ENCODE data around the gene MYH14. TPM values are rescaled to one million over a fixed set of nuclear protein-coding genes. Genes with fewer than 3 reads are reported as not detected.

The MYH14 gene
- polyA plus RNA-seq, 1 donor (not counting 4 experiments of a cell fraction or from before 2014, with no cell fraction given) = 0.20 TPM

GRCh38 chr19:50187937-50188336, 15.5 kb upstream of the MYH14 start:
- dilution Hi-C loops (cut with MboI; ENCODE audit: extremely low pct_ligation_motif_present, low sequenced_read_pairs) = no loop called here
- TF ChIP-seq EZH2 (IDR thresholded peaks at IDR 0.05; ENCODE audit: low read length) (no peak), CTCF (optimal IDR thresholded peaks at IDR 0.05 in 1 of 3, IDR thresholded peaks at IDR 0.05 in 1 of 3, conservative IDR thresholded peaks at IDR 0.05 in 1 of 3; ENCODE audit: extremely low read depth in 1 of 3, insufficient read depth in 2 of 3, low read length in 3 of 3) (no peak)
- no peaks in the 10 kb centered on the region for H3K4me1 ChIP-seq (ENCODE audit: control insufficient read depth, extremely low read depth, insufficient read depth, low read length)
- H3K9me1 ChIP-seq (ENCODE audit: control insufficient read depth, extremely low read depth, insufficient read depth, low read length) = no peaks in the 10 kb centered on the region
- no peaks in the 10 kb centered on the region for H4K20me1 ChIP-seq (ENCODE audit: control insufficient read depth, extremely low read depth, insufficient read depth, low read length)
- no peak overlapping the region for H2AFZ ChIP-seq (ENCODE audit: control insufficient read depth, low read length)
- H3K9ac ChIP-seq (ENCODE audit: control insufficient read depth, extremely low read depth, insufficient read depth, low read length) = no peak overlapping the region
- H3K79me2 ChIP-seq (ENCODE audit: control insufficient read depth, insufficient read depth, low read length) = no peaks in the 10 kb centered on the region
- no peak overlapping the region for H3K27ac ChIP-seq (ENCODE audit: control insufficient read depth, insufficient read depth, low read length)
- peaks cover 1% of the 10 kb centered on the region for H3K9me3 ChIP-seq (ENCODE audit: control insufficient read depth, low read depth, low read length)
- no peak overlapping the region for H3K4me3 ChIP-seq (ENCODE audit: control insufficient read depth in 2 of 3, extremely low read depth in 1 of 3, insufficient read depth in 2 of 3, low read depth in 1 of 3, low read length in 3 of 3)
- no peak for DNase-seq (ENCODE audit: low read depth, low spot score)
- no peak overlapping the region for H3K4me2 ChIP-seq (ENCODE audit: control insufficient read depth, extremely low read depth, insufficient read depth, low read depth, low read length)
- no peaks in the 10 kb centered on the region for H3K36me3 ChIP-seq (ENCODE audit: control insufficient read depth in 2 of 2, extremely low read depth in 1 of 2, insufficient read depth in 2 of 2, low read length in 2 of 2)
- no peak for FAIRE-seq
- no peaks in the 10 kb centered on the region for H3K27me3 ChIP-seq (ENCODE audit: control insufficient read depth, extremely low read depth, insufficient read depth, low read length)

- H3K4me3 ChIP-seq (ENCODE audit: control insufficient read depth in 2 of 3, extremely low read depth in 1 of 3, insufficient read depth in 2 of 3, low read depth in 1 of 3, low read length in 3 of 3) = no peak overlapping the region
- dilution Hi-C loops (cut with MboI; ENCODE audit: extremely low pct_ligation_motif_present, low sequenced_read_pairs) = no loop called here
- no peaks in the 10 kb centered on the region for H3K36me3 ChIP-seq (ENCODE audit: control insufficient read depth in 2 of 2, extremely low read depth in 1 of 2, insufficient read depth in 2 of 2, low read length in 2 of 2)
- H3K4me1 ChIP-seq (ENCODE audit: control insufficient read depth, extremely low read depth, insufficient read depth, low read length) = no peaks in the 10 kb centered on the region
- H3K27me3 ChIP-seq (ENCODE audit: control insufficient read depth, extremely low read depth, insufficient read depth, low read length) = no peaks in the 10 kb centered on the region
- H4K20me1 ChIP-seq (ENCODE audit: control insufficient read depth, extremely low read depth, insufficient read depth, low read length) = no peaks in the 10 kb centered on the region
- H3K4me2 ChIP-seq (ENCODE audit: control insufficient read depth, extremely low read depth, insufficient read depth, low read depth, low read length) = no peak overlapping the region
- no peak for DNase-seq (ENCODE audit: low read depth, low spot score)
- FAIRE-seq = no peak
- no peaks in the 10 kb centered on the region for H3K79me2 ChIP-seq (ENCODE audit: control insufficient read depth, insufficient read depth, low read length)
- H3K9me3 ChIP-seq (ENCODE audit: control insufficient read depth, low read depth, low read length) = peaks cover 3% of the 10 kb centered on the region
- H3K9ac ChIP-seq (ENCODE audit: control insufficient read depth, extremely low read depth, insufficient read depth, low read length) = no peak overlapping the region
- no peak overlapping the region for H3K27ac ChIP-seq (ENCODE audit: control insufficient read depth, insufficient read depth, low read length)
- no peaks in the 10 kb centered on the region for H3K9me1 ChIP-seq (ENCODE audit: control insufficient read depth, extremely low read depth, insufficient read depth, low read length)
- no peak overlapping the region for H2AFZ ChIP-seq (ENCODE audit: control insufficient read depth, low read length)
- TF ChIP-seq CTCF (optimal IDR thresholded peaks at IDR 0.05 in 1 of 3, IDR thresholded peaks at IDR 0.05 in 1 of 3, conservative IDR thresholded peaks at IDR 0.05 in 1 of 3; ENCODE audit: extremely low read depth in 1 of 3, insufficient read depth in 2 of 3, low read length in 3 of 3) (no peak), EZH2 (IDR thresholded peaks at IDR 0.05; ENCODE audit: low read length) (no peak)
Observed at GRCh38 chr19:50189331-50189730, 14.1 kb upstream of the MYH14 start.
